ENCODE results near the gene ZFP36L1. TPM values are rescaled to one million over a fixed set of nuclear protein-coding genes. Genes with fewer than 3 reads are reported as not detected.

The ZFP36L1 gene
- total RNA-seq, 1 experiment from 2014 or later = 304 TPM

GRCh38 chr14:68758301-68758700, 34.6 kb downstream of the ZFP36L1 start:
- no peaks in the 10 kb centered on the region for H3K36me3 ChIP-seq (ENCODE audit: control insufficient read depth in 1 of 2, insufficient read depth in 2 of 2, low read length in 2 of 2)
- H3K9me2 ChIP-seq (ENCODE audit: insufficient read depth) = no peaks in the 10 kb centered on the region
- peaks cover 5 to 10% of the 10 kb centered on the region in 2 experiments; a peak in 2 of 4 replicates for H3K4me1 ChIP-seq (ENCODE audit: control insufficient read depth in 1 of 2, insufficient read depth in 2 of 2, low read length in 2 of 2)
- H3K9me3 ChIP-seq (ENCODE audit: control insufficient read depth in 1 of 2, insufficient read depth in 1 of 2, low read depth in 1 of 2, low read length in 2 of 2) = no peaks in the 10 kb centered on the region
- CTCF ChIA-PET = no interaction called here
- POLR2A ChIA-PET = no interaction called here
- H3K4me2 ChIP-seq (ENCODE audit: low read length) = no peak overlapping the region
- no peaks in the 10 kb centered on the region for H4K20me1 ChIP-seq (ENCODE audit: insufficient read depth)
- H3K79me2 ChIP-seq (ENCODE audit: insufficient read depth, low read length) = no peaks in the 10 kb centered on the region
- H2AFZ ChIP-seq (ENCODE audit: low read depth, low read length, poor library complexity, severe bottlenecking) = no peak overlapping the region
- no peak for ATAC-seq
- H3K9ac ChIP-seq (ENCODE audit: low read length) = no peak overlapping the region
- TF ChIP-seq FOSL1 (IDR thresholded peaks at IDR 0.05; ENCODE audit: low read depth) (no peak), EGR1 (IDR thresholded peaks at IDR 0.05; ENCODE audit: low read depth) (no peak), SRF (IDR thresholded peaks at IDR 0.05; ENCODE audit: low read depth) (no peak), REST (IDR thresholded peaks at IDR 0.05; ENCODE audit: low read depth) (no peak), ZNF274 (IDR thresholded peaks at IDR 0.05; ENCODE audit: low read depth, low read length) (no peak), POLR2AphosphoS5 (IDR thresholded peaks at IDR 0.05; ENCODE audit: low read depth, low read length) (no peak), CBX3 (IDR thresholded peaks at IDR 0.05; ENCODE audit: low read depth) (no peak), POLR2A (IDR thresholded peaks at IDR 0.05; ENCODE audit: borderline replicate concordance, extremely low read depth, insufficient read depth, insufficient read length) (no peak)
- TF ChIP-seq, protein P1, sequence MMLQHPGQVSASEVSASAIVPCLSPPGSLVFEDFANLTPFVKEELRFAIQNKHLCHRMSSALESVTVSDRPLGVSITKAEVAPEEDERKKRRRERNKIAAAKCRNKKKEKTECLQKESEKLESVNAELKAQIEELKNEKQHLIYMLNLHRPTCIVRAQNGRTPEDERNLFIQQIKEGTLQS (IDR thresholded peaks at IDR 0.05) = no peak
- TF ChIP-seq, protein P2, sequence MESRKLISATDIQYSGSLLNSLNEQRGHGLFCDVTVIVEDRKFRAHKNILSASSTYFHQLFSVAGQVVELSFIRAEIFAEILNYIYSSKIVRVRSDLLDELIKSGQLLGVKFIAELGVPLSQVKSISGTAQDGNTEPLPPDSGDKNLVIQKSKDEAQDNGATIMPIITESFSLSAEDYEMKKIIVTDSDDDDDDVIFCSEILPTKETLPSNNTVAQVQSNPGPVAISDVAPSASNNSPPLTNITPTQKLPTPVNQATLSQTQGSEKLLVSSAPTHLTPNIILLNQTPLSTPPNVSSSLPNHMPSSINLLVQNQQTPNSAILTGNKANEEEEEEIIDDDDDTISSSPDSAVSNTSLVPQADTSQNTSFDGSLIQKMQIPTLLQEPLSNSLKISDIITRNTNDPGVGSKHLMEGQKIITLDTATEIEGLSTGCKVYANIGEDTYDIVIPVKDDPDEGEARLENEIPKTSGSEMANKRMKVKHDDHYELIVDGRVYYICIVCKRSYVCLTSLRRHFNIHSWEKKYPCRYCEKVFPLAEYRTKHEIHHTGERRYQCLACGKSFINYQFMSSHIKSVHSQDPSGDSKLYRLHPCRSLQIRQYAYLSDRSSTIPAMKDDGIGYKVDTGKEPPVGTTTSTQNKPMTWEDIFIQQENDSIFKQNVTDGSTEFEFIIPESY (IDR thresholded peaks at IDR 0.05; ENCODE audit: extremely low read depth, insufficient replicate concordance, low read length) = no peak
- H3K4me3 ChIP-seq (replicated peaks in 1 of 2; ENCODE audit: low read depth in 1 of 2, low read length in 2 of 2) = no peak overlapping the region
- BruUV-seq (replicated peaks) = no TSS peak
- no peaks in the 10 kb centered on the region for H3K27me3 ChIP-seq (ENCODE audit: insufficient read depth, low read length)
- intact Hi-C loops (cut with micrococcal nuclease) = no loop called here
- DNase-seq (ENCODE audit: low read depth, low spot score) = no peak
- H3K27ac ChIP-seq (ENCODE audit: low read depth, low read length) = no peak overlapping the region
- RAD21 ChIA-PET (ENCODE audit: low non-redundant PET in 1 of 2, low total read pairs in 2 of 2, uncharacterized antibody in 2 of 2, unreplicated experiment in 2 of 2) = no interaction called here
